A549 (cell line): Measurements from ENCODE around the gene BAHD1.

Experiments
- CBX2 ChIP-seq: fragments of 200-600 bp; sonication (generic); IDR thresholded peaks from 2 replicates; pipeline ENCODE4 v1.6.1; 2016; ENCODE audit warnings: low read depth, mild to moderate bottlenecking, borderline replicate concordance
- CTCF ChIP-seq: fragments of >200 bp; sonication (Bioruptor Twin); formaldehyde crosslinking; IDR thresholded peaks from 3 replicates; pipeline ENCODE4 v1.5.1; 2016
- ELK1 ChIP-seq: fragments of 150-350 bp; IDR thresholded peaks from 2 replicates; pipeline ENCODE4 v1.6.1; 2014; ENCODE audit warnings: low read depth, mild to moderate bottlenecking, low read length
- GATA3 ChIP-seq: IDR thresholded peaks from 2 replicates; pipeline ENCODE4 v1.6.1; 2012; ENCODE audit warnings: borderline replicate concordance
- MAX ChIP-seq: IDR thresholded peaks from 2 replicates; pipeline ENCODE4 v1.6.1; 2012
- PBX3 ChIP-seq: IDR thresholded peaks from 2 replicates; pipeline ENCODE4 v1.6.1; 2012
- REST ChIP-seq: fragments of 200-600 bp; sonication (generic); IDR thresholded peaks from 2 replicates; pipeline ENCODE4 v1.6.1; 2016; ENCODE audit warnings: antibody characterized with exemption, mild to moderate bottlenecking, moderate library complexity
- SREBF2 ChIP-seq: fragments of 450-650 bp; IDR thresholded peaks from 2 replicates; pipeline ENCODE4 v1.6.1; 2014; ENCODE audit warnings: mild to moderate bottlenecking, moderate library complexity
- TP53 ChIP-seq: fragments of 250-450 bp; sonication (Bioruptor Pico); IDR thresholded peaks from 2 replicates; pipeline ENCODE4 v1.5.0; 2021; ENCODE audit warnings: mild to moderate bottlenecking, moderate library complexity
- ZSCAN20 ChIP-seq: fragments of 250-450 bp; sonication (Bioruptor Pico); IDR thresholded peaks from 2 replicates; pipeline ENCODE4 v1.8.0; 2022; ENCODE audit warnings: mild to moderate bottlenecking, moderate library complexity

GRCh38 chr15:40412095-40412759, 28.5 kb upstream of the BAHD1 start:
- no peak for TF ChIP-seq CTCF
- no peak for TF ChIP-seq ZSCAN20 (CRISPR knock-in tag)
- TF ChIP-seq PBX3 = no peak
- TF ChIP-seq GATA3 = no peak
- no peak for TF ChIP-seq SREBF2
- TF ChIP-seq MAX = no peak
- no peak for TF ChIP-seq ELK1
- no peak for TF ChIP-seq CBX2
- TF ChIP-seq REST = no peak
- TF ChIP-seq TP53 (CRISPR knock-in tag) = no peak
